Measurements from ENCODE around the gene TBC1D26.
"Not testable (repeated sequence)": the region's sequence is repeated elsewhere in the genome, so short reads cannot be mapped to it uniquely, and the experiment has no call there.

Gene TBC1D26

GRCh38 chr17:15744074-15744676, 12.1 kb downstream of the TBC1D26 start:
- DNase-seq = no peak

DNA sequence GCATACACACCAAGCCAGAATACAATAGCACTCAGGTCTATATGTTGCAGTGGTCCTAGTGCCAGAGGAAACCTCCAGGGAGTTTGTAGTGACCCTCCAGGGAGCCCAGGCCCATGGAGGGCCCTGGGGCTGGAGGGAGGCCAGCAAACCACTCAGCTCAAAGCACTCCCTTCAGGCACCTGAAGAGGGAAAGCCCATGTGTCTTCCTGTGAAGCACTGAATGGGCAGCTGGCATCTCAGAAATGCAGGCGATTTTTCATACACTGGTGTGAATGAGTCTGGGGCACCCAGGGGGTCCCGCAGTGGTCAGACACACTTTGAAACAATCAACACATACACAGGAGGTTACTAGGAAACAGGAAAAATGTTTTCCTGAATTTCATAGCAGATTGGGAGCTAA, 12.8 kb downstream of the TBC1D26 start:
- DNase-seq = no peak

DNA sequence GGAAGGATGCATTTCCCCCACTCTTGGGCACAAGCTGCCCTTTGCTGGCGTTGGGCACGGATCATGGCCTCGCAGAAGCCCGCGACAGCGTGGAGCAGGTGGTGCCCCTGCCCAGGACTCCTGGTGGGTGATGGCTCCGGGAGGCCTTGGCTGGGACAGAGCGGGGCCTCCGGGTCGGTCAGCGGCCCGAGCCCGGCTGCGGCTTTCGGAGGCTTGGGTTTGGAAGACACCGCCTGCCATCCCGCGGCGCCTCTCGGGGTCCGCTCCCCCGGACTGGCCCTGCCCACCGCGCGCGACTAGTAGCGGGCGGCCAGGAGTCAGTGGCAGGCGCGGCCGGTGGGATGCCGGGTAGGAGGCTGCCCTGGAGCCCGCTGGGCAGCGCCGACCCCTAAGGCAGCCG, 17.3 kb downstream of the TBC1D26 start:
- not testable (repeated sequence) for DNase-seq

DNA sequence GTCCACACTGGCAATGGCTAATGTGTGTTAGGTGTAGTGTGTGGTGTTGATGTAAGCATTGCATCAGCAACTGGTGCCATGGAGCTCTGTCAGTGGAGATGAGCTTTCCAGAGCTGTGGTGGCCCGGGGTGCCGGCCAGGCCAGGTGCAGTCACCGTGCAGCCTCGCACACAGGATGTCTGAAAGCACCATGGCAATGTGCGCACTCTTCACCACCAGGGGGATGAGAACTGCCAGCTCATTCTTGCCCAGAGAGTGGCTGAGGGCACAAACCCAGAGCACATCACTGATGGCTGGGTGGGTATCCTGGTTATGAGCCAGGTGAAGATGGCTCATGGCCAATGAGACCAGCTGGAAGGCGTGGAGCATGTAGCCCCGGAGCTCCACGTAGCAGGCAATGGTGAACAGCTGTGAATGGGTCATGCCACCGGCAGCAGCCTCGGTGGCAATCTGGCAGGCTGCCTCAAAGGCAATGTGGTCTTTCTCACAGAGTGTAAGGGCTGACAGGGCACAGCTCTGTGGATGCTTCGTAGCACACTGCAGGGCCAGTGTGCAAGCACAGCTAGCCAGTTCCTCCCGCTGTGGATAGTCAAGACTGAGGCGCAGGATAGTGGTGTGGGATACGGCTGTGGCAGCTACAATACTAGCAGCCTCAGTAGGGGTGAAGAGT, 36.9 kb downstream of the TBC1D26 start:
- DNase-seq = not testable (repeated sequence)

DNA sequence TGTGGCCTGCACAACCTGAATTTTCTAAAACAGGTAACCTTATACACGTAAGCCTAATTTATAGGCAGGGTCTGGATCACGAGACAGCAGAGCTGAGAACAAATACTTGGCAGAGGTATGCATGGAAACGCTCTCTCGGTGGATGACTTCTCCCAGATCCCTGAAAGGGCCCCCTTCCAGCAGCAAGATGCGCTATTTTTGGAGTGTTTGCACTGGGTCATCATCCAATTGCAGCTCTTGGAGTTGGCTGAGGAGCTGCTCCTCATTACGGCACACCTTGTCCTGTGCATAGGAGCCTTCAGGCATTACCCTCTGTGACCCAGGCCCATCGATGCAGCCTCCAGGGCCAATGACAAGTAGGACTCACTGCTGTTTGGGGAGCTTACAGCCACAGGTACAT, 38.6 kb downstream of the TBC1D26 start:
- not testable (repeated sequence) for DNase-seq

- DNase-seq = no peak
Observed at GRCh38 chr17:15776871-15777270, 44.8 kb downstream of the TBC1D26 start.

DNA sequence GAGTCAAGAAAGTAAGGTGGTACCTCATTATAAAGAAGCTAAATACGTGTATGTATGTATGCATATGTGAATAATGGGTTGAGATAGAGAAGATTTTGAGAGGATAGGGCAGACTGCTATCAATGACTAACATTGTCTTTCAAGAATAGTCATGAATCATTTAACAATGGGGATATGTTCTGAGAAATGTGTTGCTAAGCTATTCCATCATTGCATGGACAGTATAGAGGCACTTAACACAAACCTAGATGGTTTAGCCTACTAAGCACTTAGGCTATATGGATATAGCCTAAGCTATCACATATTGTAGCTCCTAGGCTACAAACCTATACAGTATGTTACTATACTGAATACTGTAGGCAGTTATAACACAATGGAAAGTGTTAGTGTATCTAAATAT, 45.2 kb downstream of the TBC1D26 start:
- DNase-seq = no peak

DNA sequence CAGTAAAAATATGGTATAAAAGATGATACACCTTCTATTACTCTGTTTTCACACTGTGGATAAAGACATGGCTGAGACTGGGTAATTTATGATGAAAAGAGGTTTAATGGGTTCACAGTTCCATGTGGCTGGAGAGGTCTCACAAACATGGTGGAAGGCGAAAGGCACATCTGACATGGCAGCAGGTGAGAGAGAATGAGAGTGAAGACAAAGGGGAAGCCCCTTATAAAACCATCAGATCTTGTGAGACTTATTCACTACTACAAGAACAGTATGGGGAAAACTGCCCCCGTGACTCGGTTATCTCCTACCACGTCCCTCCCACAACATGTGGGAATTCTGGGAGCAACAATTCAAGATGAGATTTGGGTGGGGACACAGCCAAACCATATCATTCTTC, 45.6 kb downstream of the TBC1D26 start:
- DNase-seq = no peak

- no peak for DNase-seq
Observed at GRCh38 chr17:15779119-15779518, 47.0 kb downstream of the TBC1D26 start.

DNA sequence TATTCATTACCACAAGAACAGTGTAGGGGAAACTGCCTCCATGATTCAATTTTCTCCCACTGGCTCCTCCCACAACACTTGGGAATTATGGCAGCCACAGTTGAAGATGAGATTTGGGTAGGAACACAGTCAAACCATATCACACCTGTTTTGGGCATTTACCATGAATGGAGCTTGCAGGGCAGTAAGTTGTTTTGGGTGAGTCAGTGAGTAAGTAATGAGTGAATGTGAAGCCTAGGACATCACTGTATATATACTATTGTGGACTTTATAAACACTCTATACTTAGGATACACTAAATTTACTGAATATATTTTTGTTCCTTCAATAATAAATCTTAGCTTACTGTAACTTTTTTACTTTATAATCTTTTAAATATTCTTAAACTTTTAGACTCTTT, 48.1 kb downstream of the TBC1D26 start:
- DNase-seq = no peak

GRCh38 chr17:15782866-15783265, 50.8 kb downstream of the TBC1D26 start:
- peak; percentile 51 for DNase-seq

- DNase-seq = no peak
Observed at GRCh38 chr17:15783461-15783860, 51.4 kb downstream of the TBC1D26 start.

- not testable (repeated sequence) for DNase-seq
Observed at GRCh38 chr17:15784351-15784750, 52.3 kb downstream of the TBC1D26 start.

DNA sequence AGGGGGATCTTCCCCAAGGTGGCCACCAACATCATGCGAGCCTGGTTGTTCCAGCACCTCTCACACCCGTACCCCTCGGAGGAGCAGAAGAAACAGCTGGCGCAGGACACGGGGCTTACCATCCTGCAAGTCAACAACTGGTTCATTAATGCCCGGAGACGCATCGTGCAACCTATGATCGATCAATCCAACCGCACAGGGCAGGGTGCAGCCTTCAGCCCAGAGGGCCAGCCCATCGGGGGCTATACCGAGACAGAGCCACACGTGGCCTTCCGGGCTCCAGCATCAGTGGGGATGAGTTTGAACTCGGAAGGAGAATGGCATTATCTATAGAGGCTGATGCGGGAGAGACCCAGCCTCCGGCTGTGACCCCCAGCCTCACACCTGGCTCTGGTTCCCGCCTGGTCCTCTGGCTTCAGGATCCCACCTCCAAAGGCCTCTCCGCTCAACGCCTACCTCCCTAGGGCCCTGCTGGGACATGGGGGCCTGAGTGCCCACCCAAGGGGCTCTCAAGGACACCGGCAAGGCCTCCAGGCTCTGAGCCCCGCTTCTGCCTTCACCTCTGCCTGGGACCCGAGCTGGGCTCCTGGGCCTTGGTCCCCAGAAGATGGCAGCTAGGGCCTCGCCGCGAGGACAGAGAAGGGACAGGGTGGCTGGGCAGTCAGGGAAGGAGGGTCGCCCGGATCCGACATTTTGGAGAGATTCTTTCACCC, 55.4 kb downstream of the TBC1D26 start:
- not testable (repeated sequence) for DNase-seq

DNA sequence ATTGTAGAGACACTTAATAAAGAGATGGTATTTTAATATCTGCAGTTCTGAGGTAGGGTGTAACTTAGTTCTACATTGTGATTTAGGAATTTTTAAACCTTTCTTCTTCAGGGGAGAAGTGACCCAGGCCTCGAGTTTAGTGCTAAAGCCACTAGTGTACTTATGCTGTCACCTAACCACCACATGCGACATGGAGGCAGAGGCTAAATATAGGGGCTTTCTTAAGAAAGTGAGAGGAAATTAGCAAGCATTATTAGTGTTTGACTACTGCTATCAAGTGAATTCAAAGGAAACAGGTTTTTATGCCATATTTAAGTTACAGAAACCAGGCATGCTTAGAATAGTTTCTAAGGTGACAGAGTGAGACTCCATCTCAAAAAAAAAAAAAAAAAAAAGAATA, 56.3 kb downstream of the TBC1D26 start:
- DNase-seq = not testable (repeated sequence)

Measured in EL (cell line).